Activated CD4-positive, alpha-beta T cell treated with anti-CD3 and anti-CD28 coated beads for 48 hours (primary cell): ENCODE measurements around the gene PALLD.

Experiments
- DNase-seq: peaks from one replicate; pipeline ENCODE4 v3.0.0-alpha.2; 2020

Gene PALLD

DNA sequence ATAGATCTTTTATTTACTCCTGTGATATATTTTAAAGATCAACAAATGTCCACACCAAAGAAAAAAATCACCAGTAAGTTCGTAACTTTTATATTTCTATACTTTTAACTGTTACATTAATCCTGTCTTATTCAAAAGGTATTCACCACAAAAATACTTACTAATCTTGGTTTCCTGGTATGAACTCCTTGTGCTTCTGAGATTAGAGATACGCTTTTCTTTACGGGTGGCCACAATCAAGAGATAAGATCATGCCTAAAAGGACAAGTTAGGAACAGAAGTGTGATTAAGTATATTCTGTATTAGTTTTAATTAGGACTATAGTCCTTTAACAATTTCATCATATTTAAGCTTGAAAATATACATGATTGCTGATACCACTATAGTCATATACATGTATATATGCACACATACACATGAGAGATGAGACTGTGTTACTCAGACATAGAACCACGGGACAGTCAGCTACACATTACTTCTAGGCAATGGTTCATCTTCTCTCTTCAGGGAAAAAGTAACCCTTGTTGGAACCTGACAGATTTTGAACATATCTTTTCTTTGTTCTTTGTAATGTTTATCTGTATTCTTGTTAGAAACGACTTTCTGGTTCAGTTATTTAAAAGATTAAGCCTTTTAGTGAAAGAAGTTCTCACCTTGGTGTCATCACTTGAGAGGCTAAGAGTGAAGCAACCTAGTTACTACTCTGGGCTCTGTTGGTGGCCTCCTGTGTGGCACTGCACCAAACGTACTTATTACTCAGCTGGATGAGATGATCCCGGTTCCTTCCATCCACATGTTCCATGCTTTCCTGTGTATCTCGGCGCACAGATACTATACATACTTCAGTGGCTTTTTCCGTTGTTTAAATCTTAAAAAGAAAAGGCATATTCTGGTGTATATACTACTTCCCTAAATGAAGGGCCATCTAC lies 367.1 kb downstream of the PALLD start:
- no peak for DNase-seq

GRCh38 chr4:168864821-168865541 lies 368.1 kb downstream of the PALLD start:
- DNase-seq: no peak

DNA sequence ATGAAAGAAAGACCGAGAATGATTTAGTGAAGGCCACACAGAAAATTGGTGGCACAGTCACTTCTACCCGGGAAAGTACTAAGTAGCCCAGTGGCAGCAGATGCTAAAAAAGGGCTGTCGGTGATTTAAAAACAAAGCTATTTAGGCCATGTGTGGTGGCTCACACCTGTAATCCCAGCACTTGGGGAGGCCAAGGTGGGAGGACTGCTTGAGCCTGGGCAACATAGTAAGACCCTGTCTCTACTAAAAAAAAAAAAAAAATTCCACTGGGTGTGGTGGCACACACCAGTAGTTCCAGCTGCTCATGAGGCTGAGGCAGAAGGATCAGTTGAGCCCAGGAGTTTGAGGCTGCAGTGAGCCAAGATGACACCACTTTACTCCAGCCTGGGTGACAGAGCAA lies 369.0 kb downstream of the PALLD start:
- no peak for DNase-seq

GRCh38 chr4:168866635-168867034 lies 369.8 kb downstream of the PALLD start:
- no peak for DNase-seq

- no peak for DNase-seq
These were observed 370.3 kb downstream of the PALLD start for GRCh38 chr4:168867128-168867527.

GRCh38 chr4:168868044-168868781 lies 371.4 kb downstream of the PALLD start:
- no peak for DNase-seq

GRCh38 chr4:168868802-168869201 lies 371.9 kb downstream of the PALLD start:
- no peak for DNase-seq

DNA sequence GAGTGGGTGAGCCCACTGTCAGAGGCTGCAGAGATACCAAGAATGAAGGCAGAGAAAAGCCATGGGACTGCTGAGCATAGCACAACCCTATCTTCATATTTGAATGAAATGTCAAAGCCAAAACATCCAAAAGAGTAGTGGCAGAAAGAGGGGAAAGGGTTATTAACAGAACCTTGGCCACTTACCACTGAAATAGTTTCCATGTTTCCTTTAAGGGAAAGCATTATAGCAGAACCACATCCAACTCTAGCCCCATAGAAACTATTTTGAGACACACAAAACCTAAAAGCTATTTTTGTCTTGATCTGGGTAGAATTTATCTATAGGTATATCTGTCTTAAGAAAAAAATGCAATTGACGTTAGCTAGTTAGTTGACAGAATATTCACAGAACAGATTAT lies 373.2 kb downstream of the PALLD start:
- no peak for DNase-seq

- no peak for DNase-seq
These were observed 374.8 kb downstream of the PALLD start for GRCh38 chr4:168871632-168872031.

DNA sequence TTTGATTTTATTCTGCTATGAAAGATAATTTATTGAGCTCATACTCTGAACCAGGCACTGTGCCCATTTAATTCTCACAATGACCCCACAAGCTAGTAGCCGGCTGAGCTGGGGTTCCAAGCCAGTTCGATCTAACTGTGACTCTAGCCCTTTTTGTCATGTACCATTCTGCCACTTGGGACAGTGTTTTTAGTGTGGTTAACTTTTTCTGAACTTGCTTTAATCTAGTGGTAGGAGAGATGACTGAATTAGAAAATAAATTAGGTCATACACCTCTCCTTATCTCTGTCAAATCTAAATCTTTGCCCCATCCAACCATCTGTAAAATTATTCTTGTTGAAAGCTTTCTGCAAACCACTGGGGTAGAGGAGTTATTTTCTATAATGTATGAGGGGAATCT lies 377.2 kb downstream of the PALLD start:
- no peak for DNase-seq

DNA sequence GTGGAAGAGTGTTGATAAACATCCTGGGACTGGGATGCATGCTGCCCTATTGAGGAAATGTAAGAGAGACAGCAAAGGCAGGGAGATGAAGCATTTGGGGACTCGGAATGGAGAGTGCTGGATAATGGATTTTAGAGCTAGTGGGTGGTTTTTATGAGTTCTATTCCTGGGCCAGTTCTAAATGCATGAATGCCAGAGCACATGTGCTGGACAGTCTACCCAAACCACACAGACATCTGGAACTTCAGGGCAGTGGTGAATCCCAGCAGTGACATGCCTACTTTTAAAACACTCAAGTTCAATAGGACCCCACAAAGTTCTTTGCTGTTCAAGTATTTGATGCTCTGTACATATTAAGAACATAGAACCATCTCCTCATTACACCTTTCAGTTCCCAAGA lies 379.3 kb downstream of the PALLD start:
- DNase-seq: no peak

DNA sequence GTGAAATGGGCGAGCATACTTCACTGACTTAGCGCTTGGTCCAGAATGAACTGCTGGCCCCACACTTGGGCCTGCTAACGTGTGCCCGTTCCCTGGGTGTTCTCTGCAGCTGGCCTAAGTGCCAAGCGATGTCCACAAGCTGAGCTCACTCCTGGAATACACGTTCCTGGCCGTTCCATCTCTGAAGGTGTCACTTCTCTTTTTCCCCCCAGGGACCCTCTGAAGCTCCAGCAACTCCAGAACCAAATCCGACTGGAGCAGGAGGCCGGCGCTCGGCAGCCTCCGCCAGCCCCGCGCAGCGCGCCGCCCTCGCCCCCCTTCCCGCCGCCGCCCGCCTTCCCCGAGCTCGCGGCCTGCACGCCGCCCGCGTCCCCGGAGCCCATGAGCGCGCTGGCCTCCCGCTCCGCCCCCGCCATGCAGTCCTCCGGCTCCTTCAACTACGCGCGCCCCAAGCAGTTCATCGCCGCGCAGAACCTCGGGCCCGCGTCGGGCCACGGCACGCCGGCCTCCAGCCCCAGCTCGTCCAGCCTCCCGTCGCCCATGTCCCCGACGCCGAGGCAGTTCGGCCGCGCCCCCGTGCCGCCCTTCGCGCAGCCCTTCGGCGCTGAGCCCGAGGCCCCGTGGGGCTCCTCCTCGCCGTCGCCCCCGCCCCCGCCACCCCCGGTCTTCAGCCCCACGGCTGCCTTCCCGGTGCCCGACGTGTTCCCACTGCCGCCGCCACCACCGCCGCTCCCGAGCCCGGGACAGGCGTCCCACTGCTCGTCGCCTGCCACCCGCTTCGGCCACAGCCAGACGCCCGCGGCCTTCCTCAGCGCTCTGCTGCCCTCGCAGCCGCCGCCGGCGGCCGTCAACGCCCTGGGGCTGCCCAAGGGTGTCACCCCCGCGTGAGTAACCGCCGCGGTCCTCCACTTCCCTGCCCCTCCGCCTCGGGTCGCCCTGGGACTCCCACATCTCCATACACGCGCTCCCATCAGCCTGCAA lies 380.9 kb downstream of the PALLD start:
- DNase-seq: peak; percentile 46

DNA sequence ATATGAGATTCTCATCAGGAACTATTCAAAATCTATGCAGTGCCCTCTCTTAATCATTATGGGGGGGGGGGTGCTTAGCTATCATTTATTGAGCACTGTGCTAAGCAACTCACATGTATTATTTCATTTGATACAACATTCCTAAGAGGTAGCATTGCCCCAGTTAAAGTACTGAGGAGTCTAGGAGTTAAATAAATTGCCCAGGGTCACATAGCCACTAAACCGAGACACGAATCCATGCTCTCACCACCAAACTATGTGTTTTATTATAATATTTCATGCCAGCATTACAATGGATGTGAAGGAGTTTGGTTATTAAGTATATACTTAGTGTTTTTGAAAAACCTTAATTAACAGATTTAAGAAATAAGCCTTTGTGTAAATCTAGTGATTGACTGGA lies 381.8 kb downstream of the PALLD start:
- DNase-seq: no peak

DNA sequence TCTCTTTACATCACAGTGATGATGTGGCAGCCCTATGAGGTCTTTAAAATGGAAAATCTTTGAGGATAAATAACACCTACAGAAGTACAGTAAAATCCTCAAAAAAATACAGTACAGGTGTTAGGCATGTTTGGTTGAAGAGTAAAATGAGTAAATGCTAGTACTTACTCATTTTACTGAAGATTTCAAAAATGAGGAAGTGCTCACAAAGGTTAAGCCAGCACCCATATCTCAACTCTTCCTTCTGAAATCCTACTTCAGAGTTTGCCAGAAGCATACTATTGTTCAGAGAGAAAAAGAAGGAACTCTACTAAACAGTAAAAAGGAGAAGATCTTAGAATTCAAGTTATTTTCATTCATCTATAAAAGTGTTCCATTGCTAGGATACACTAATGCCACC lies 382.3 kb downstream of the PALLD start:
- DNase-seq: no peak

DNA sequence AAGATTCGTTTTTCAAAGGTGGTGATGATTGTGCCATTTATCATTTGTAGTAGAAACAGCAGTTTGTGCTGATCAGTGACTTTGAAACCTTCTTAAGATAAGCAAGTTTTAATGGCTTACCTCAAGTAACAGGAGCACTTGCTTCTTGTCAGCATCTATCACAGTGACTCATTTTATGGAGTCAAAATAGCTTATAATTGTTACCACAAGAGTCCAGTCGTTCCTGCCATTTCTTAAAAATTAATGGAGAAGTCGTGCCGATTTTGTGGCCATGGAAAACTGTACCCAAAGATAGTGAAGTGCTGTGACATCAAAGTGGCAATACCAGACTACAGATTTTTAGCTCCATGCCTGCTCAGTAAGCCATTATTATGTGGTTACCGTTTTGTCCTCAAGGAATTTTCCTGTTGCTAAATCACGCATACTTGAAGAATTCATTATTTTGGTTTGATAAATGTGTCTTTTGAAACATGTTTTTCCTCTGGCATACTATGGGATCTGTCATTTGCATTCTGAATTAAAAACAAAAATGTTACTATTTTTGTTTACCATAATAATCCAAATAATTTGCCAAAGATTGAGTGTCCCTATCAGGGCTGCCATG lies 383.3 kb downstream of the PALLD start:
- no peak for DNase-seq

- no peak for DNase-seq
These were observed 384.2 kb downstream of the PALLD start for GRCh38 chr4:168880811-168881595.

DNA sequence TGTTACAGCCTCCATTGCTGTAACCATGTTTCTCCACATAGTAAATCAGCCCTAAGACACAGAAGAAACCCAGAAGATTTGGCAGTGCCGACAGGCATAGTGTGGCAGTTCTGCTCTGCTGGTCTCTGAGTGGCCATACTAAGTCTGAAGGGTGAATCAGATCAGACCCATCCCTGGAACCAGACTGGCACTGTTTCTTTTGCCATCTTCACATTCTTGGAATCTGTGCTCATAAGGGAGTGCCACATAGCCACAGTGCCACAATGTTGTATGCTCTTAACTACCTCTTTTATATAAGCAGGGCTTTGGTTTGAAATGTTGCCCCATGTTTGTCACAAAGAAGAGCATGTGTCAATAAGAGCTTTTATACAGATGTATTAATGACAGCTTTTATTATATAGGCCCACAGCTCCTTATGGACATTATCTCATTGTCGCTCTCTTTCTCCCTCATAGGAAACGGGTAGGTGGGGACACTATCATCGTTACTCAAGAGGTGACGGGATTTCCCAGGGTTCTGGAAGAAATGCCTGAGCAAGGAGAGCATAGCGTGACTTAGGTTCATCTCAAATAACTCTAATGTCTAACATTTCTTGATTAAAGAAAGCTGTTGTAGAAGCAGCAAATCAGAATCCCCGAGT lies 385.0 kb downstream of the PALLD start:
- DNase-seq: no peak

DNA sequence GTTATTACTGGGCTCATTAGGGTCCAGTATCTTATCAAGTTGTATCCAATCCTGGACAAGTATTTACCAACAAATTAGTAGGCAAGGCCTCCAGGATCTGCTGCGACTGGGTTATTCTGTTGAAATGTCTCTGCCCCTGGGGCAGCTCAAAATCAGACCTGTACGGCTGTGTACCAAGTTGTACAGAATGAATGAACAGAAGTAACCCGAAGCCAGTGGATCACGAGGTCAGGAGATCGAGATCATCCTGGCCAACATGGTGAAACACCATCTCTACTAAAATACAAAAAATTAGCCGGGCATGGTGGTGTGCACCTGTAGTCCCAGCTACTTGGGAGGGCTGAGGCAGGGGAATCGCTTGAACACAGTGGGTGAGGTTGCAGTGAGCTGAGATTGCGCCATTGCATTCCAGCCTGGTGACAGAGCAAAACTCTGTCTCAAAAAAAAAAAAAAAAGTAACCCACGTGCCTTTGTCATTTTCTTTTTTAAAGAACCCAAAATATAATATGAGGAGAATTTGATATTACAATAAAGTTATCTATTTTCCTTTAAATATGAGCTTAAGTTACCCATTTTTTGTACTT lies 385.9 kb downstream of the PALLD start:
- no peak for DNase-seq

GRCh38 chr4:168883513-168883912 lies 386.7 kb downstream of the PALLD start:
- DNase-seq: no peak
